Neuronal stem cell (in vitro differentiated cells): ENCODE measurements around the gene CD48.
"Not testable (repeated sequence)": the region's sequence is repeated elsewhere in the genome, so short reads cannot be mapped to it uniquely, and the experiment has no call there.

ENCODE experiments used
- DNase-seq: peaks from one replicate; pipeline ENCODE4 v3.0.0-alpha.2; 2013; ENCODE audit warnings: low spot score
- H2AFZ ChIP-seq: one replicate; pipeline ENCODE4 v1.6.1; 2013; ENCODE audit warnings: mild to moderate bottlenecking, low read length, inconsistent platforms
- H2AK5ac ChIP-seq: 2 replicates; pipeline ENCODE4 v1.6.1; 2013; ENCODE audit warnings: low read depth, mild to moderate bottlenecking, inconsistent platforms, low read length, moderate library complexity, mixed read lengths
- H2BK120ac ChIP-seq: 2 replicates; pipeline ENCODE4 v1.6.1; 2013; ENCODE audit warnings: low read depth, mild to moderate bottlenecking, inconsistent platforms, low read length, moderate library complexity, mixed read lengths
- H2BK12ac ChIP-seq: one replicate; pipeline ENCODE4 v1.6.1; 2013; ENCODE audit warnings: low read length, inconsistent platforms
- H2BK15ac ChIP-seq: 2 replicates; pipeline ENCODE4 v1.6.1; 2013; ENCODE audit warnings: mild to moderate bottlenecking, low read length, inconsistent platforms, mixed read lengths
- H2BK5ac ChIP-seq: one replicate; pipeline ENCODE4 v1.6.1; 2013; ENCODE audit warnings: inconsistent platforms, mild to moderate bottlenecking, low read length, moderate library complexity
- H3K14ac ChIP-seq: one replicate; pipeline ENCODE4 v1.6.1; 2013; ENCODE audit warnings: low read length, inconsistent platforms
- H3K18ac ChIP-seq: 2 replicates; pipeline ENCODE4 v1.6.1; 2013; ENCODE audit warnings: low read length, inconsistent platforms
- H3K23ac ChIP-seq: 2 replicates; pipeline ENCODE4 v1.6.1; 2013; ENCODE audit warnings: low read depth, mild to moderate bottlenecking, mixed read lengths, low read length, inconsistent platforms; ENCODE audit not compliant: poor library complexity
- H3K27ac ChIP-seq: replicated peaks from 3 replicates; pipeline ENCODE4 v1.5.1; 2013; ENCODE audit warnings: low read length, inconsistent platforms
- H3K27me3 ChIP-seq, 3 experiments: 2 replicates each; pipeline ENCODE4 v1.6.1; 2013; ENCODE audit warnings: low read length in 3 of 3, mild to moderate bottlenecking in 2 of 3, inconsistent platforms in 1 of 3, low read depth in 1 of 3, mixed read lengths in 1 of 3, moderate library complexity in 1 of 3; ENCODE audit not compliant: control insufficient read depth in 3 of 3, insufficient read depth in 3 of 3
- H3K36me3 ChIP-seq, 2 donors: replicated peaks in 1 of 2; 2 replicates each; pipeline ENCODE4 v1.6.1; 2013; ENCODE audit warnings: low read length in 2 of 2; ENCODE audit not compliant: control insufficient read depth in 2 of 2, insufficient read depth in 2 of 2
- H3K4ac ChIP-seq: 2 replicates; pipeline ENCODE4 v1.6.1; 2013; ENCODE audit warnings: inconsistent platforms, mild to moderate bottlenecking, low read length, moderate library complexity
- H3K4me1 ChIP-seq, 2 donors: 1 replicate in 1 of 2; 2 replicates in 1 of 2; pipeline ENCODE4 v1.6.1; 2013; ENCODE audit warnings: low read length in 2 of 2, low read depth in 1 of 2; ENCODE audit not compliant: control insufficient read depth in 2 of 2, insufficient read depth in 1 of 2
- H3K4me2 ChIP-seq: one replicate; pipeline ENCODE4 v1.6.1; 2013; ENCODE audit warnings: mild to moderate bottlenecking, low read length, inconsistent platforms; ENCODE audit not compliant: insufficient read depth, poor library complexity, severe bottlenecking
- H3K4me3 ChIP-seq, 2 donors: 2 replicates each; pipeline ENCODE4 v1.5.1; 2013; ENCODE audit warnings: low read length in 2 of 2, mild to moderate bottlenecking in 2 of 2, inconsistent platforms in 1 of 2, moderate library complexity in 1 of 2
- H3K79me1 ChIP-seq: one replicate; pipeline ENCODE4 v1.6.1; 2013; ENCODE audit warnings: low read depth, mild to moderate bottlenecking, inconsistent platforms, low read length, moderate library complexity
- H3K9ac ChIP-seq: one replicate; pipeline ENCODE4 v1.6.1; 2013; ENCODE audit warnings: mild to moderate bottlenecking, low read depth, low read length, inconsistent platforms; ENCODE audit not compliant: poor library complexity
- H3K9me3 ChIP-seq, 2 donors: replicated peaks in 1 of 2; 2 replicates each; pipeline versions ENCODE3 to v1.6.1; 2013; ENCODE audit warnings: low read length in 2 of 2, mild to moderate bottlenecking in 2 of 2, inconsistent platforms in 1 of 2, low read depth in 1 of 2, mixed read lengths in 1 of 2, moderate library complexity in 1 of 2; ENCODE audit not compliant: control insufficient read depth in 2 of 2, insufficient read depth in 1 of 2
- H4K8ac ChIP-seq: one replicate; pipeline ENCODE4 v1.6.1; 2013; ENCODE audit warnings: low read depth, mild to moderate bottlenecking, inconsistent platforms, low read length, moderate library complexity
- H4K91ac ChIP-seq: one replicate; pipeline ENCODE4 v1.6.1; 2013; ENCODE audit warnings: low read length, low read depth, mild to moderate bottlenecking, inconsistent platforms; ENCODE audit not compliant: poor library complexity
- WGBS, 2 donors: extraction: QIAGEN DNeasy Blood & Tissue Kit; methylation state at CpG; one replicate each; pipeline ENCODE4 v1.1.7; 2013; ENCODE audit warnings: missing lambda C conversion rate in 2 of 2, mixed read lengths in 1 of 2; ENCODE audit not compliant: insufficient read length in 2 of 2, insufficient replicate concordance in 1 of 2; ENCODE audit errors: extremely low coverage in 2 of 2; 5-methylcytosine and 5-hydroxymethylcytosine counted together

The CD48 gene

GRCh38 chr1:160707236-160708064 is 4.2 kb downstream of the CD48 start:
- Histone ChIP-seq H2BK15ac (no peak overlapping the region), H2BK12ac (no peak overlapping the region), H3K27me3 (peaks cover 0 to 5% (median 2%) of the 10 kb centered on the region in 3 experiments), H3K9ac (no peak overlapping the region), H3K23ac (no peak overlapping the region), H3K4me3 (no peak overlapping the region), H3K27ac (no peak overlapping the region), H3K4ac (no peak overlapping the region), H3K9me3 (no peaks in the 10 kb centered on the region), H2AFZ (no peak overlapping the region), H2AK5ac (no peak overlapping the region), H3K79me1 (no peaks in the 10 kb centered on the region), H4K8ac (no peak overlapping the region), H2BK120ac (no peak overlapping the region), H4K91ac (no peak overlapping the region), H3K36me3 (no peaks in the 10 kb centered on the region), H3K18ac (no peak overlapping the region), H3K4me1 (peaks cover 0 to 1% of the 10 kb centered on the region in 2 donors), H2BK5ac (no peak overlapping the region), H3K4me2 (no peak overlapping the region), H3K14ac (no peak overlapping the region)
- WGBS, 2 donors, result 100% methylated on average over 1 of the region's 8 CpGs; no CpG with 5 or more reads in 1 of the 2 donors
- no peak for DNase-seq

DNA sequence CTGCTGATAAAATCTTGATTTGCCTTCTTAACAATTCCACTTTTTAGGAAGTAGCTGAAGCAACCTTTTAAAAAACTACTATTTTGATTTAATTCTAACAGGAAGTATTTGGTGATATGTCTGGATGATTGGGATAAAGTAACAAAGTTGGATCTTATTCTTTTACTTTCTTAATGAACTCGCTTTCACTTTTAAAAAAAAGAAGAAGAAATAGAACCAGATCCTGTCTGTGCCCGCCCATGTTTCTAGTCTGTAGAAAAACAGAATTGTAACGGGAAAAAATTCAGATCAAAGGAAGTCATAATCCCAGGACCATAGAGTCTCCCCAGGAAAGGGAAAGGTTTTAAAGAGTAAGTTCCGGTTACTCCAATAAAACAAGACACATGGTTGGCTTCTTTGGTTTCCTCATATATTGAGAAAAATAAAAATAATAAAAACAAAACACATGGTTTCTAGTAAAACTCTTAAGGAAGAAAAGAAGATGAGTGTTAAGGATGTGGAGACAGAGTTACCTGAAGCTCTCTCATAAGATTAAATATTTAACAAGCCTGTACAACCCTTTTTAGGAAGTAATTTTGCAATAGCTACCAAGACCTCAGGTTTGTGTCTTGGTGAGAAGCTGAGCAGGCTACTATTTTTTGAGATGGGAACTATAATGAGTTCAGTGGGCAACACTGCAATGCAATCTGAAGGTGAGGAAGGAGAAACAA is 4.9 kb downstream of the CD48 start:
- no CpG with 5 or more reads among the region's 4 CpGs for WGBS, 2 donors
- Histone ChIP-seq H2AFZ (no peak overlapping the region), H3K79me1 (no peaks in the 10 kb centered on the region), H3K4me3 (no peak overlapping the region), H2BK120ac (no peak overlapping the region), H3K36me3 (no peaks in the 10 kb centered on the region), H4K91ac (no peak overlapping the region), H3K4me1 (peaks cover 0 to 6% of the 10 kb centered on the region in 2 donors), H2BK5ac (no peak overlapping the region), H3K4ac (no peak overlapping the region), H3K23ac (no peak overlapping the region), H4K8ac (no peak overlapping the region), H2BK15ac (no peak overlapping the region), H3K14ac (no peak overlapping the region), H3K27me3 (peaks cover 0 to 5% (median 2%) of the 10 kb centered on the region in 3 experiments), H2AK5ac (no peak overlapping the region), H2BK12ac (no peak overlapping the region), H3K27ac (no peak overlapping the region), H3K9me3 (no peaks in the 10 kb centered on the region), H3K18ac (no peak overlapping the region), H3K9ac (no peak overlapping the region), H3K4me2 (no peak overlapping the region)
- DNase-seq, result no peak

DNA sequence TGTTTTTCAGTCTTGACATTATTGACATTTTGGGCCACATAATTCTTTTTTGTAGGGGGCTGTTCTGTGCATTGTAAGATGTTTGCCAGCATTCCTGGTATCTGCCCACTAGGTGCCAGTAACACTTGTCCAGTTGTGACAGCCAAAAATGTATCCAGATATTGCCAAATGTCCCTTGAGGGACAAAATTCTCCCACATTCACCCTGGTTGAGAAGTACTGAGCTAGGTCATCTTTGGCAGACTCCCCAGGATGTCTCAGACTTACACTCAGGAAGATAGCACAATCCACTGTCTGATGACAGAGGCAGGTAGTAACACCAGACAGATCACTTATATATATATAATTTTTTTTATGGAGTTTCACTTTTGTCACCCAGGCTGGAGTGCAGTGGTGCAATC is 5.9 kb downstream of the CD48 start:
- Histone ChIP-seq H3K27ac (no peak overlapping the region), H3K9me3 (no peaks in the 10 kb centered on the region), H3K23ac (no peak overlapping the region), H2BK15ac (no peak overlapping the region), H2AFZ (no peak overlapping the region), H3K4me1 (peaks cover 0 to 7% of the 10 kb centered on the region in 2 donors), H3K36me3 (no peaks in the 10 kb centered on the region), H3K79me1 (no peaks in the 10 kb centered on the region), H3K27me3 (peaks cover 0 to 2% (median 0%) of the 10 kb centered on the region in 3 experiments), H4K8ac (no peak overlapping the region), H3K4me3 (no peak overlapping the region), H3K14ac (no peak overlapping the region), H2BK12ac (no peak overlapping the region), H2BK5ac (no peak overlapping the region), H3K4me2 (no peak overlapping the region), H2AK5ac (no peak overlapping the region), H4K91ac (no peak overlapping the region), H3K18ac (no peak overlapping the region), H3K9ac (no peak overlapping the region), H2BK120ac (no peak overlapping the region), H3K4ac (no peak overlapping the region)
- no peak for DNase-seq

DNA sequence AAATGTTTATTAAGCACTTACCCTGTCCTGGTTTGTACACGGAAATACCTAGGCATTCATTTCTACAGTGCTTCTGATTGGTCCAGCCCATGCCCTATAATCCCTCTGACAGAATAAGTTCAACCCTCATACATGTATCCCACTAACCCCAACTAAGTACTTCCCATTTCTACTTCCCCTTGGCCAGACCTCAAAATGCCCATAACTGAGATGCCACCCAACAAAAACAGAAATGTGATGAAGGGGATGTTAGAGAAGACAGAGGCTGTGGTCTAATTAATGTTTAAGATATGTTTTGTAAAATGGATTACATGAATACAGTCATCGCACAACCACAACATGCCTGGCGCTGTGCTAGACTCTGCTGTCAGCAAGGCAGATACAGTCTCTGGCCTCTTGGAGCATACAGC is 6.4 kb downstream of the CD48 start:
- H3K18ac ChIP-seq, H3K9ac ChIP-seq, H3K79me1 ChIP-seq, H3K23ac ChIP-seq, H2BK120ac ChIP-seq, H4K8ac ChIP-seq, H3K36me3 ChIP-seq, H3K9me3 ChIP-seq, H2BK5ac ChIP-seq, H3K4me2 ChIP-seq, H2AK5ac ChIP-seq, H2BK12ac ChIP-seq, H3K27ac ChIP-seq, H3K14ac ChIP-seq, H2AFZ ChIP-seq, H3K4ac ChIP-seq, H2BK15ac ChIP-seq, H4K91ac ChIP-seq, DNase-seq, H3K27me3 ChIP-seq, H3K4me1 ChIP-seq, H3K4me3 ChIP-seq: not testable (repeated sequence)
- WGBS, 2 donors, result no CpG with 5 or more reads among the region's 3 CpGs
